HG02840 (cell line): ENCODE results near the gene LPA.

Experiments
- ATAC-seq: cut with Tn5 transposase; IDR thresholded peaks from one replicate; pipeline ENCODE4 v1.9.1; 2021; ENCODE audit warnings: mild to moderate bottlenecking, moderate library complexity, moderate number of reproducible peaks; ENCODE audit not compliant: unreplicated experiment, low FRiP score

The LPA gene

DNA sequence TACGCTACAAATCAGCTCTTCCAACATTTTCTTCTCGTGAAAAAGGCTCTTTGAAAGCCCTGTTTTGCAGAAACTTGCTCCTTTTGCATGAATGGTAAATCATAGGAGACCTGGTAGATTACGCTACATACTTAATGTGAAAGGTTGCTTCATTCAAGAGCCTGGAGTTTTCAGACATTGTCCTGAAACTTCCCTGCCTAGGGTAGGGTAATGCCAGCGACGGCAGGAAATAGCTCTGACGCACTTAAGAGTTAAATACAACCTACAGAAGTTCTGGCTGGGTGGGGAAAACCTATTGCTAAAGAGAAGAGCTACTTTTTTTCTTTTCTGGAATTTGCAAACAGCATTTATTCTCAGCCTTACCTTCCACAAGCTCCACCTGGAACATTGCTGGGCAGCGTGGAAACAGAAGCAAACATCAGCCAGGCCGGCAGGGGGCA, 144.5 kb downstream of the LPA start:
- ATAC-seq, result peak; percentile 84

DNA sequence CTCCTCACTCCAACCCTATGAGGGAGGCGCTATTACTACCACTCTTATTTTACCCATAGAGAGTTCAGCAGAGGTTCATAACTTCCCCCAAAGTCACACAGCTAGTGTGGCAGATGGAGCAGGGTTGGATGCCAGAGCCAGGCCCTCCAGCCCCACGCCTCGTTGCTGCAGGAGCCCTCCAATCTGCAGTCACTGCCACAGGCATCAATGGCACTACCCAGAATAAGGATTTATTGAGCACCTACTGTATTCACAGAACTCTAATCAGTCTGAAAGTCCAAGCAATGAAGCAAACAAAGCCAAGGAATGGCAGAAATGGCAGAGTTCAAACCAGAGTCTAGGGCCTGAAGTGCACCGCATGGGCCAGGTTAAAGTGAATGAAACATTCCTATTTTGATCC, 144.9 kb downstream of the LPA start:
- no peak for ATAC-seq

DNA sequence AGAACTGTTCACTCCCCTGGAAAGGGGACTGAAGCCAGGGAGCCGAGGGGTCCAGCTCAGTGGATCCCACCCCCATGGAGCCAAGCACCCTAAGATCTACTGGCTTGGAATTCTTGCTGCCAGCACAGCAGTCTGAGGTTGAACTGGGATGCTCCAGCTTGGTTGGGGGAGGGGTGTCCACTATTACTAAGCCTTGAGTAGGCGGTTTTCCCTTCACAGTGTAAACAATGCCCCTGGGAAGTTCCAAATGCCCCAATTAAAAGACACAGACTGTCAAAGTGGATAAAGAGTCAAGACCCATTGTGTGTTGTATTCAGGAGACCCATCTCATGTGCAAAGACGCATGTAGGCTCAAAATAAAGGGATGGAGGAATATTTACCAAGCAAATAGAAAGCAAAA, 150.2 kb downstream of the LPA start:
- ATAC-seq, result no peak

- ATAC-seq, result no peak
Observed at GRCh38 chr6:160510976-160511617, 153.0 kb downstream of the LPA start.

DNA sequence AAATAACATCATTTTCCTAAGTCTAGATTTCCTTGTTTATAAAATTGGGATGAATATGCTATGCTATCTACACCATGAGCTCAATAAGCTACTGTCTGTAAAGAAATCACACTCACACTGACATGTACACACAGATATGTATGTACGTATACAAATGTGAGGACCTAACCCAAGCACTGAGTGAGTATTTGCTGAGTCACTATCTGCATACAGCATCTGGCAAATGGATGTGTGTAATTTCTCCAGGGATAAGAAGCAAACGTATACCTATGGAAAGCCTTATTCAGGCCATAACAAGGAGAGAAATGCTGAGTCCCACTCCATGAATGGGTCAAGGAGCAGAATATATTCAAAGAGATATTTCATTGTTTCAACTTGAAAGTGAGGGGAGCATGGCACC, 153.9 kb downstream of the LPA start:
- no peak for ATAC-seq

DNA sequence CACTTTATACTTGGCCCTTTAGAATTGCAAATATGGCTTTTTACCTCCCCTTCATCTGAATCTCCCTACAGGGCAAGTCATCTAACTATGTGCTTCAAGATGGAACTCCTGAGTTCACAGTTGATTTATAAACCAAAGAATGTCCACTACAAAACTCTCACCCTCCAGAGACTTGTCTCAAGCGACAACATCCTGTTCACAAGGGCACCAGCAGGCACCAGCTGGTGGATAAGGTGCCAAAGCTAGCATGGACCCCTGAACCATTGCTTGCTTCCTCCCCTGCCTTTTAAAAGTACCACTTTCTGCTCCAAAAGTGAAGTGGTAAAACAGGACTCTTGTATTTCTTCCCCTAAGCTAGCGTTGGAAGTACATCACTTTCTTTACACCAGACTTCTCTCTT, 154.5 kb downstream of the LPA start:
- ATAC-seq, result no peak

DNA sequence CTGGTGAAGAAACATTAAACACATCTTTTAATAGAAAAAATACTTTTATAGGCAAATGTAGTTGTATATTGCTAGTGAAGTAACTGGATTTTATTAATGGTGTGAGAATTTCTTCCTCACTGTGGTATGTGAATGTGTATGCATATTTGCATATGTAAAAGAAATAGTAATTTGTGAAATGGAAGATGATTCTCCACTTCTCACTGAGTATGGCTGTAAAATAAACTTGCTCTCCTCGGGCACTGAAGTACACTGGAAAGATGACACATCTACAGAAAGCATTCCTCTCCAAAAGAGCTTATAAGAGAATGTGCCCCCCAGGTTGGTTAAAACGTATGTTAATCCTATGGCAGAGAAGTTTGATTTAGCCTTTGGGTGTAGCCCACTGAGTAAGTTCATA, 155.5 kb downstream of the LPA start:
- no peak for ATAC-seq

DNA sequence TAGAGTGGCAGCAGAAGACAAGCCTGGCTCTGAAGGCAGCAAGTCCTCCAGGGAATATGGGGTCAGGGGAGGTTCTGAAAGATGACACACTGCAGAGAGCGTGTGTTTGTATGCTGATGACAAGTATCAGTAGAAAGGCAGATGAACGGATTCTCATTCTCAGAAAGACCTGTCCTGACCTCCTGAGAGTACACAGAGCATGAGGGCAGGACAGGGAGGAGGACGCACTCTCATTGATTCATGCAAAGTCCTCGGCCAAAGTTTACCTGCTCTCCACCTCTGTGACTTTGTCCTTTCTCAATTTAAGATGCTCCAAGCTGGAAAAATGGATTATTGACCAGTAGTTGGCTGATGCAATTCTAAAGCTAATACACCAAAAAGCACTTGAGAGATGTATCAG, 156.7 kb downstream of the LPA start:
- no peak for ATAC-seq

DNA sequence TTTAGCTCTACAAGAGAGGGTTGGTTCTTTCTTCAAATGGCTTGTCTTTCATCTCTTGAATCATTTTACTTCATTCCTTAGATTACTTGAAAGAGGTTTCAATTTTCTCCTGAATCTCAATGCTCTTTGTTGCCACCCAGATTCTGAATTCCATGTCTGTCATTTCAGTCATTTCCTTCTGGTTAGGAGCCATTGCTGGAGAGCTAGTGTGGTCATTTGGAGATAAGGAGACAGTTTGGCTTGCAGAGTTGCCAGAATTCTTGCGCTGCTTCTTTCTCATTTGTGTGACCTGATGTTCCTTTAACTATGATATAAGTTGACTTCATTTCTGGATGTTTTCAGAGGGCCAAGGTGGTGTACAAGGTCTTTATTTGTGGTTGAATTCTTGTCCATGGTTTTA, 158.1 kb downstream of the LPA start:
- ATAC-seq, result no peak

GRCh38 chr6:160500639-160501038, 163.4 kb downstream of the LPA start:
- ATAC-seq, result no peak

DNA sequence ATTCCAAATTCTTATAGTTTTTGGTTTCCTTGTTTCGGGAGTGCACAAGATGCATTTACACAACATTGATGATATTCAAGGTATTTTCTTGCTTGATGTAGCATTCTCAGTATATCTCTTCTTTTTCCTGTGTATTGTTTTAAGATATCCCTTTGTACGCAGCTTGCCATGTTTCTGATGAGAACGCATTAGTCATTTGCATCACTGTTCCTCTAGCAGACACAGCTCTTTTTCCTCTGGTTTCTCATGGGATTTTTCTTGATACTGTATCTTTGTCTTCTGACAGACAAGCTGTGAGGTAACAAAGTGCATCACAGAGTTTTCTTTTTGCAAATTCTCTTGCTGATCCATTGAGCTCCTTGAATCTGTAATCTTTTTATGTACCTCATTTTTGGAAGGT, 169.5 kb downstream of the LPA start:
- no peak for ATAC-seq

DNA sequence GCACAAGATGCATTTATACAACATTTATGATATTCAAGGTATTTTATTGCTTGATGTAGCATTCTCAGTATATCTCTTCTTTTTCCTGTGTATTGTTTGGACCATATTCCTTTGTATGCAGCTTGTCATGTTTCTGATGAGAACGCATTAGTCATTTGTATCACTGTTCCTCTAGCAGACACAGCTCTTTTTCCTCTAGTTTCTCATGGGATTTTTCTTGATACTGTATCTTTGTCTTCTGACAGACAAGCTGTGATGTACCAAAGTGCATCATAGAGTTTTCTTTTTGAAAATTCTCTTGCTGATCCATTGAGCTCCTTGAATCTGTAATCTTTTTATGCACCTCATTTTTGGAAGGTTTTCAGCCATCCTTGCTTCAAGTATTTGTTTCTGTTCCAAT, 175.0 kb downstream of the LPA start:
- ATAC-seq, result no peak

GRCh38 chr6:160487116-160487515, 177.0 kb downstream of the LPA start:
- ATAC-seq, result no peak
